SK-N-SH (cell line): Measurements from ENCODE around the gene LRRC3B. TPM values are rescaled to one million over a fixed set of nuclear protein-coding genes. Genes with fewer than 3 reads are reported as not detected.

Experiments used
- CTCF ChIA-PET: fragments of 300-600, 350-600 bp; formaldehyde crosslinking; extraction: SDS; loops from one replicate; lab custom pipeline; 2021; lab: Yijun Ruan, JAX
- POLR2A ChIA-PET: fragments of 350-600 bp; sonication (Branson Sonifier 250); formaldehyde crosslinking; extraction: SDS; loops from one replicate; lab custom pipeline; 2020; ENCODE audit warnings: antibody characterized with exemption, inconsistent platforms; lab: Yijun Ruan, JAX
- DNase-seq: peaks from one replicate; pipeline ENCODE4 v3.0.0; 2012
- H2AFZ ChIP-seq: fragments of 200-600 bp; sonication (generic); 2 replicates; pipeline ENCODE4 v1.8.1; 2016; ENCODE audit warnings: antibody characterized with exemption, mild to moderate bottlenecking, low read depth
- H3F3A ChIP-seq: fragments of 200-600 bp; sonication (generic); replicated peaks from 2 replicates; pipeline ENCODE3; 2016; ENCODE audit warnings: antibody characterized with exemption, mild to moderate bottlenecking; ENCODE audit not compliant: insufficient read depth
- H3K27ac ChIP-seq, 2 experiments: fragments of 200-500 bp in 1 of 2; fragments of 200-600 bp in 1 of 2; sonication (Bioruptor generic) in 1 of 2; sonication (generic), shearing (Covaris generic) in 1 of 2; 2 replicates each; pipeline versions ENCODE4 v1.5.1 to v1.6.1; 2014 to 2016; ENCODE audit warnings: low read depth in 2 of 2, inconsistent platforms in 1 of 2, low read length in 1 of 2, mild to moderate bottlenecking in 1 of 2, mixed read lengths in 1 of 2
- H3K27me3 ChIP-seq: fragments of 200-600 bp; sonication (generic), shearing (Covaris generic); 2 replicates; pipeline ENCODE4 v1.6.1; 2016; ENCODE audit warnings: mixed run types; ENCODE audit not compliant: insufficient read depth
- H3K36me3 ChIP-seq, 2 experiments: fragments of 200-500 bp in 1 of 2; fragments of 200-600 bp in 1 of 2; sonication (Bioruptor generic) in 1 of 2; sonication (generic) in 1 of 2; replicated peaks in 1 of 2; 2 replicates each; pipeline versions ENCODE3 to v1.5.1; 2014 to 2016; ENCODE audit warnings: low read length in 1 of 2, mild to moderate bottlenecking in 1 of 2; ENCODE audit not compliant: insufficient read depth in 2 of 2, control insufficient read depth in 1 of 2
- H3K4me1 ChIP-seq, 2 experiments: fragments of 200-500 bp in 1 of 2; fragments of 200-600 bp in 1 of 2; sonication (Bioruptor generic) in 1 of 2; sonication (generic), shearing (Covaris generic) in 1 of 2; 2 replicates each; pipeline versions ENCODE4 v1.5.1 to v1.6.1; 2014 to 2016; ENCODE audit warnings: low read depth in 1 of 2, low read length in 1 of 2, mixed run types in 1 of 2; ENCODE audit not compliant: insufficient read depth in 2 of 2, control insufficient read depth in 1 of 2
- H3K4me2 ChIP-seq: fragments of 200-600 bp; sonication (generic), shearing (Covaris generic); 2 replicates; pipeline ENCODE4 v1.6.1; 2017; ENCODE audit warnings: mixed run types
- H3K4me3 ChIP-seq, 2 experiments: fragments of 200-500 bp in 1 of 2; fragments of 200-600 bp in 1 of 2; sonication (Bioruptor generic) in 1 of 2; sonication (generic), shearing (Covaris generic) in 1 of 2; 2 replicates each; pipeline versions ENCODE4 v1.5.1 to v1.8.1; 2014 to 2016; ENCODE audit warnings: low read depth in 2 of 2, inconsistent platforms in 1 of 2, low read length in 1 of 2, mild to moderate bottlenecking in 1 of 2, mixed read lengths in 1 of 2, moderate library complexity in 1 of 2
- H3K79me2 ChIP-seq: fragments of 200-600 bp; sonication (generic); 2 replicates; pipeline ENCODE4 v1.8.1; 2017; ENCODE audit warnings: mild to moderate bottlenecking; ENCODE audit not compliant: insufficient read depth
- H3K9ac ChIP-seq: fragments of 200-600 bp; sonication (generic); 2 replicates; pipeline ENCODE4 v1.6.1; 2017; ENCODE audit warnings: mixed run types
- H3K9me2 ChIP-seq: fragments of 200-600 bp; sonication (generic); 2 replicates; pipeline ENCODE4 v1.6.1; 2017; ENCODE audit warnings: mixed run types
- H3K9me3 ChIP-seq: fragments of 200-600 bp; sonication (generic); 2 replicates; pipeline ENCODE4 v1.6.1; 2017; ENCODE audit warnings: mixed run types, mild to moderate bottlenecking, moderate library complexity
- H4K20me1 ChIP-seq: fragments of 200-600 bp; sonication (generic); 2 replicates; pipeline ENCODE4 v1.6.1; 2017; ENCODE audit warnings: mild to moderate bottlenecking, mixed run types; ENCODE audit not compliant: insufficient read depth
- ELF1 ChIP-seq: IDR thresholded peaks from 2 replicates; pipeline ENCODE4 v1.4.0; 2012
- EP300 ChIP-seq, 2 experiments: IDR thresholded peaks; 2 replicates each; pipeline versions ENCODE4 v1.4.0 to v1.6.1; 2012; ENCODE audit warnings: borderline replicate concordance in 1 of 2, low read depth in 1 of 2, low read length in 1 of 2
- EZH2phosphoT487 ChIP-seq: fragments of 200-600 bp; sonication (generic); IDR thresholded peaks from 2 replicates; pipeline ENCODE4 v1.6.1; 2017; ENCODE audit warnings: low read depth, mixed run types, mild to moderate bottlenecking, antibody characterized with exemption, moderate library complexity, borderline replicate concordance
- FOSL2 ChIP-seq: IDR thresholded peaks from 2 replicates; pipeline ENCODE4 v1.4.0; 2012; ENCODE audit warnings: low read depth, mild to moderate bottlenecking, moderate library complexity, borderline replicate concordance
- FOXJ3 ChIP-seq: sonication (generic); formaldehyde crosslinking; IDR thresholded peaks from 2 replicates; pipeline ENCODE4 v1.5.1; 2020; ENCODE audit warnings: mild to moderate bottlenecking, missing genetic modification reagents
- FOXM1 ChIP-seq: IDR thresholded peaks from 2 replicates; pipeline ENCODE4 v1.4.0; 2012; ENCODE audit warnings: low read depth, mild to moderate bottlenecking
- JUND ChIP-seq: IDR thresholded peaks from 2 replicates; pipeline ENCODE4 v1.4.0; 2012
- MEF2A ChIP-seq: IDR thresholded peaks from 2 replicates; pipeline ENCODE4 v1.4.0; 2012; ENCODE audit warnings: low read depth, borderline replicate concordance
- NFIC ChIP-seq: IDR thresholded peaks from 2 replicates; pipeline ENCODE4 v1.4.0; 2012; ENCODE audit warnings: borderline replicate concordance
- NRF1 ChIP-seq: IDR thresholded peaks from 2 replicates; pipeline ENCODE4 v1.6.1; 2012; ENCODE audit warnings: low read depth, mild to moderate bottlenecking, low read length
- PBX3 ChIP-seq: IDR thresholded peaks from 2 replicates; pipeline ENCODE4; 2012
- RCOR1 ChIP-seq: fragments of 150-350 bp; IDR thresholded peaks from 2 replicates; pipeline ENCODE4 v1.6.1; 2017; ENCODE audit warnings: antibody characterized with exemption, low read length
- REST ChIP-seq: IDR thresholded peaks from 2 replicates; pipeline ENCODE4 v1.6.1; 2012; ENCODE audit warnings: mild to moderate bottlenecking, low read depth, low read length, moderate library complexity
- RFX5 ChIP-seq: IDR thresholded peaks from 2 replicates; pipeline ENCODE4 v1.6.1; 2012; ENCODE audit warnings: mild to moderate bottlenecking, improper control_type of control experiment, low read length
- SMC3 ChIP-seq: IDR thresholded peaks from 2 replicates; pipeline ENCODE4 v1.6.1; 2012; ENCODE audit warnings: low read depth, low read length, improper control_type of control experiment
- TAF1 ChIP-seq: IDR thresholded peaks from 2 replicates; pipeline ENCODE4 v1.6.1; 2012; ENCODE audit warnings: low read depth, mild to moderate bottlenecking, low read length, moderate library complexity, borderline replicate concordance
- TCF12 ChIP-seq: IDR thresholded peaks from 2 replicates; pipeline ENCODE4 v1.4.0; 2012
- USF1 ChIP-seq: IDR thresholded peaks from 2 replicates; pipeline ENCODE4 v1.4.0; 2012; ENCODE audit warnings: low read depth, borderline replicate concordance
- USF2 ChIP-seq: fragments of 150-350 bp; IDR thresholded peaks from 2 replicates; pipeline ENCODE4 v1.6.1; 2017; ENCODE audit warnings: antibody characterized with exemption, low read length, low read depth, borderline replicate concordance
- YY1 ChIP-seq: IDR thresholded peaks from 2 replicates; pipeline ENCODE4 v1.4.0; 2012; ENCODE audit warnings: low read depth, mild to moderate bottlenecking
- WGBS: methylation state at CpG from one replicate; pipeline ENCODE4 v1.1.6; 2017; ENCODE audit warnings: low lambda C conversion rate; 5-methylcytosine and 5-hydroxymethylcytosine counted together
- polyA plus RNA-seq, 3 experiments: library from polyadenylated mRNA; depleted of rRNA; stranded (reverse); fragments of >200 nt; gene quantifications; 2 replicates each; pipeline ENCODE4 v1.2.3, GENCODE V29; 2012

LRRC3B gene
- polyA plus RNA-seq, 1 of the 3 experiments (the other 2 are of a cell fraction) = not detected

GRCh38 chr3:26653811-26654425 lies 31.3 kb downstream of the LRRC3B start:
- H3K79me2 ChIP-seq = no peaks in the 10 kb centered on the region
- POLR2A ChIA-PET = no interaction called here
- 44% methylated on average over 1 of the region's 1 CpG for whole genome bisulfite sequencing
- H3K9me3 ChIP-seq = peaks cover 7% of the 10 kb centered on the region; the same call in 1 of the 2 replicates
- no peaks in the 10 kb centered on the region for H3K36me3 ChIP-seq
- CTCF ChIA-PET = interaction anchor here (0.9 to 1.0 kb wide), 2 partner anchors 32 to 1006 kb away, joined by 3 read pairs; no protein-coding TSS in a partner anchor
- no peaks in the 10 kb centered on the region for H4K20me1 ChIP-seq
- no peak overlapping the region for H2AFZ ChIP-seq
- no peaks in the 10 kb centered on the region for H3K4me1 ChIP-seq
- no peak for DNase-seq
- no peak for TF ChIP-seq JUND
- no peak for TF ChIP-seq MEF2A
- no peak for TF ChIP-seq FOXM1
- TF ChIP-seq NFIC = no peak
- no peak for TF ChIP-seq RCOR1
- TF ChIP-seq SMC3 = no peak
- TF ChIP-seq YY1 = no peak
- TF ChIP-seq EP300 (IDR thresholded peaks at IDR 0.05; ENCODE audit: borderline replicate concordance in 1 of 2, low read depth in 1 of 2, low read length in 1 of 2) = no peak
- no peak for TF ChIP-seq REST
- TF ChIP-seq ELF1 = no peak
- no peak for TF ChIP-seq EZH2phosphoT487
- no peak for TF ChIP-seq FOXJ3 (CRISPR knock-in tag)
- TF ChIP-seq TCF12 = no peak
- H3K9ac ChIP-seq = no peak overlapping the region
- H3K9me2 ChIP-seq = no peaks in the 10 kb centered on the region
- no peaks in the 10 kb centered on the region for H3K27me3 ChIP-seq
- H3K4me2 ChIP-seq = no peak overlapping the region
- no peak overlapping the region for H3K4me3 ChIP-seq
- no peak overlapping the region for H3K27ac ChIP-seq
- H3F3A ChIP-seq = no peaks in the 10 kb centered on the region

GRCh38 chr3:26655231-26655630 lies 32.7 kb downstream of the LRRC3B start:
- WGBS = 16% methylated on average over 2 of the region's 2 CpGs
- no peak overlapping the region for H3K27ac ChIP-seq
- no peaks in the 10 kb centered on the region for H3K36me3 ChIP-seq
- H3K79me2 ChIP-seq = no peaks in the 10 kb centered on the region
- H3K9me3 ChIP-seq = peaks cover 7% of the 10 kb centered on the region; the same call in 1 of the 2 replicates
- H3K4me2 ChIP-seq = no peak overlapping the region
- no peaks in the 10 kb centered on the region for H3K4me1 ChIP-seq
- CTCF ChIA-PET = no interaction called here
- no peaks in the 10 kb centered on the region for H4K20me1 ChIP-seq
- no peaks in the 10 kb centered on the region for H3F3A ChIP-seq
- no peaks in the 10 kb centered on the region for H3K9me2 ChIP-seq
- DNase-seq = no peak
- no peaks in the 10 kb centered on the region for H3K27me3 ChIP-seq
- no peak overlapping the region for H3K4me3 ChIP-seq
- H3K9ac ChIP-seq = no peak overlapping the region
- POLR2A ChIA-PET = no interaction called here
- no peak overlapping the region for H2AFZ ChIP-seq
- TF ChIP-seq USF1 (no peak), USF2 (no peak), EP300 (IDR thresholded peaks at IDR 0.05; ENCODE audit: borderline replicate concordance in 1 of 2, low read depth in 1 of 2, low read length in 1 of 2) (no peak), YY1 (no peak), SMC3 (no peak), EZH2phosphoT487 (no peak), FOXM1 (no peak), MEF2A (no peak), TCF12 (no peak), RFX5 (no peak), NRF1 (no peak), PBX3 (no peak), TAF1 (no peak), FOSL2 (no peak)
